ENCODE results near the gene MYCL. TPM values are rescaled to one million over a fixed set of nuclear protein-coding genes. Genes with fewer than 3 reads are reported as not detected.

Gene MYCL
- total and polyA plus RNA-seq, 2 of the 8 experiments (the other 6 are each of a cell fraction or from before 2014, with no cell fraction given), result 20.3 to 28.8 TPM

GRCh38 chr1:39852876-39853275 lies 48.8 kb downstream of the MYCL start (continued):
- no peak for TF ChIP-seq ATF3 (IDR thresholded peaks at IDR 0.05; ENCODE audit: insufficient read depth, low read depth, low read length)
- TF ChIP-seq NRF1 (IDR thresholded peaks at IDR 0.05; ENCODE audit: low read depth, low read length), result no peak
- TF ChIP-seq TBP (IDR thresholded peaks at IDR 0.05; ENCODE audit: low read depth, low read length), result no peak
- TF ChIP-seq RBBP5 (IDR thresholded peaks at IDR 0.05; ENCODE audit: borderline replicate concordance, low read depth, low read length), result no peak
- TF ChIP-seq RXRA (IDR thresholded peaks at IDR 0.05; ENCODE audit: insufficient read depth, low read depth, low read length), result no peak
- TF ChIP-seq TEAD4 (IDR thresholded peaks at IDR 0.05; ENCODE audit: low read depth, low read length), result no peak
- TF ChIP-seq PHF8 (conservative IDR thresholded peaks at IDR 0.05; ENCODE audit: low read depth, low read length), result no peak
- TF ChIP-seq, protein P1, sequence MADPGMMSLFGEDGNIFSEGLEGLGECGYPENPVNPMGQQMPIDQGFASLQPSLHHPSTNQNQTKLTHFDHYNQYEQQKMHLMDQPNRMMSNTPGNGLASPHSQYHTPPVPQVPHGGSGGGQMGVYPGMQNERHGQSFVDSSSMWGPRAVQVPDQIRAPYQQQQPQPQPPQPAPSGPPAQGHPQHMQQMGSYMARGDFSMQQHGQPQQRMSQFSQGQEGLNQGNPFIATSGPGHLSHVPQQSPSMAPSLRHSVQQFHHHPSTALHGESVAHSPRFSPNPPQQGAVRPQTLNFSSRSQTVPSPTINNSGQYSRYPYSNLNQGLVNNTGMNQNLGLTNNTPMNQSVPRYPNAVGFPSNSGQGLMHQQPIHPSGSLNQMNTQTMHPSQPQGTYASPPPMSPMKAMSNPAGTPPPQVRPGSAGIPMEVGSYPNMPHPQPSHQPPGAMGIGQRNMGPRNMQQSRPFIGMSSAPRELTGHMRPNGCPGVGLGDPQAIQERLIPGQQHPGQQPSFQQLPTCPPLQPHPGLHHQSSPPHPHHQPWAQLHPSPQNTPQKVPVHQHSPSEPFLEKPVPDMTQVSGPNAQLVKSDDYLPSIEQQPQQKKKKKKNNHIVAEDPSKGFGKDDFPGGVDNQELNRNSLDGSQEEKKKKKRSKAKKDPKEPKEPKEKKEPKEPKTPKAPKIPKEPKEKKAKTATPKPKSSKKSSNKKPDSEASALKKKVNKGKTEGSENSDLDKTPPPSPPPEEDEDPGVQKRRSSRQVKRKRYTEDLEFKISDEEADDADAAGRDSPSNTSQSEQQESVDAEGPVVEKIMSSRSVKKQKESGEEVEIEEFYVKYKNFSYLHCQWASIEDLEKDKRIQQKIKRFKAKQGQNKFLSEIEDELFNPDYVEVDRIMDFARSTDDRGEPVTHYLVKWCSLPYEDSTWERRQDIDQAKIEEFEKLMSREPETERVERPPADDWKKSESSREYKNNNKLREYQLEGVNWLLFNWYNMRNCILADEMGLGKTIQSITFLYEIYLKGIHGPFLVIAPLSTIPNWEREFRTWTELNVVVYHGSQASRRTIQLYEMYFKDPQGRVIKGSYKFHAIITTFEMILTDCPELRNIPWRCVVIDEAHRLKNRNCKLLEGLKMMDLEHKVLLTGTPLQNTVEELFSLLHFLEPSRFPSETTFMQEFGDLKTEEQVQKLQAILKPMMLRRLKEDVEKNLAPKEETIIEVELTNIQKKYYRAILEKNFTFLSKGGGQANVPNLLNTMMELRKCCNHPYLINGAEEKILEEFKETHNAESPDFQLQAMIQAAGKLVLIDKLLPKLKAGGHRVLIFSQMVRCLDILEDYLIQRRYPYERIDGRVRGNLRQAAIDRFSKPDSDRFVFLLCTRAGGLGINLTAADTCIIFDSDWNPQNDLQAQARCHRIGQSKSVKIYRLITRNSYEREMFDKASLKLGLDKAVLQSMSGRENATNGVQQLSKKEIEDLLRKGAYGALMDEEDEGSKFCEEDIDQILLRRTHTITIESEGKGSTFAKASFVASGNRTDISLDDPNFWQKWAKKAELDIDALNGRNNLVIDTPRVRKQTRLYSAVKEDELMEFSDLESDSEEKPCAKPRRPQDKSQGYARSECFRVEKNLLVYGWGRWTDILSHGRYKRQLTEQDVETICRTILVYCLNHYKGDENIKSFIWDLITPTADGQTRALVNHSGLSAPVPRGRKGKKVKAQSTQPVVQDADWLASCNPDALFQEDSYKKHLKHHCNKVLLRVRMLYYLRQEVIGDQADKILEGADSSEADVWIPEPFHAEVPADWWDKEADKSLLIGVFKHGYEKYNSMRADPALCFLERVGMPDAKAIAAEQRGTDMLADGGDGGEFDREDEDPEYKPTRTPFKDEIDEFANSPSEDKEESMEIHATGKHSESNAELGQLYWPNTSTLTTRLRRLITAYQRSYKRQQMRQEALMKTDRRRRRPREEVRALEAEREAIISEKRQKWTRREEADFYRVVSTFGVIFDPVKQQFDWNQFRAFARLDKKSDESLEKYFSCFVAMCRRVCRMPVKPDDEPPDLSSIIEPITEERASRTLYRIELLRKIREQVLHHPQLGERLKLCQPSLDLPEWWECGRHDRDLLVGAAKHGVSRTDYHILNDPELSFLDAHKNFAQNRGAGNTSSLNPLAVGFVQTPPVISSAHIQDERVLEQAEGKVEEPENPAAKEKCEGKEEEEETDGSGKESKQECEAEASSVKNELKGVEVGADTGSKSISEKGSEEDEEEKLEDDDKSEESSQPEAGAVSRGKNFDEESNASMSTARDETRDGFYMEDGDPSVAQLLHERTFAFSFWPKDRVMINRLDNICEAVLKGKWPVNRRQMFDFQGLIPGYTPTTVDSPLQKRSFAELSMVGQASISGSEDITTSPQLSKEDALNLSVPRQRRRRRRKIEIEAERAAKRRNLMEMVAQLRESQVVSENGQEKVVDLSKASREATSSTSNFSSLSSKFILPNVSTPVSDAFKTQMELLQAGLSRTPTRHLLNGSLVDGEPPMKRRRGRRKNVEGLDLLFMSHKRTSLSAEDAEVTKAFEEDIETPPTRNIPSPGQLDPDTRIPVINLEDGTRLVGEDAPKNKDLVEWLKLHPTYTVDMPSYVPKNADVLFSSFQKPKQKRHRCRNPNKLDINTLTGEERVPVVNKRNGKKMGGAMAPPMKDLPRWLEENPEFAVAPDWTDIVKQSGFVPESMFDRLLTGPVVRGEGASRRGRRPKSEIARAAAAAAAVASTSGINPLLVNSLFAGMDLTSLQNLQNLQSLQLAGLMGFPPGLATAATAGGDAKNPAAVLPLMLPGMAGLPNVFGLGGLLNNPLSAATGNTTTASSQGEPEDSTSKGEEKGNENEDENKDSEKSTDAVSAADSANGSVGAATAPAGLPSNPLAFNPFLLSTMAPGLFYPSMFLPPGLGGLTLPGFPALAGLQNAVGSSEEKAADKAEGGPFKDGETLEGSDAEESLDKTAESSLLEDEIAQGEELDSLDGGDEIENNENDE (IDR thresholded peaks at IDR 0.05; ENCODE audit: insufficient replicate concordance, low read length), result no peak
- TF ChIP-seq SUZ12 (IDR thresholded peaks at IDR 0.05; ENCODE audit: low read length), result no peak
- TF ChIP-seq TAF1 (IDR thresholded peaks at IDR 0.05; ENCODE audit: low read depth, low read length), result no peak

Data from H1 (cell line).